ENCODE data around the gene AIFM1.
"Not testable (repeated sequence)": the region's sequence is repeated elsewhere in the genome, so short reads cannot be mapped to it uniquely, and the experiment has no call there.

The AIFM1 gene

GRCh38 chrX:130118441-130119311 is 47.0 kb downstream of the AIFM1 start:
- no peak for DNase-seq

DNA sequence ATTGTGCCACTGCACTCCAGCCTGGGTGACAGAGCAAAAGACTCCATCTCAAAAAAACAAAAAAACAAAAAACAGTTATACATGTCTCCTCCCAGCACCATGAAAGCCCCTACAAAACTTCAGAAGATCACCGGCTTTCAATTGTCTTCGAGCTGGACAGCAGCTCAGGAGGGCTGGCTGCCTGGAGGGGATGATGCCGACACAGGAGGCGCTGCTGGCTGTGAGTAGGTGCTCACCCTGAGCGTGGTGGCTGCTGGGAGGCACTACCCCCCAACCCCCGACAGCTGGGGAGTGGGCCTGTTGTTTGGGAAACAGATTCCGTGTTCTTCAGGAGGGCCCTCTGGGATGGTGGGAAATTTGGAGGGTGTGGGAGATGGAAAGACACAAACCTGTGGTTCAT is 48.5 kb downstream of the AIFM1 start:
- DNase-seq, result no peak

- not testable (repeated sequence) for DNase-seq
Measured at GRCh38 chrX:130115119-130115885, 50.3 kb downstream of the AIFM1 start.

GRCh38 chrX:130114141-130114588 is 51.5 kb downstream of the AIFM1 start:
- no peak for DNase-seq

DNA sequence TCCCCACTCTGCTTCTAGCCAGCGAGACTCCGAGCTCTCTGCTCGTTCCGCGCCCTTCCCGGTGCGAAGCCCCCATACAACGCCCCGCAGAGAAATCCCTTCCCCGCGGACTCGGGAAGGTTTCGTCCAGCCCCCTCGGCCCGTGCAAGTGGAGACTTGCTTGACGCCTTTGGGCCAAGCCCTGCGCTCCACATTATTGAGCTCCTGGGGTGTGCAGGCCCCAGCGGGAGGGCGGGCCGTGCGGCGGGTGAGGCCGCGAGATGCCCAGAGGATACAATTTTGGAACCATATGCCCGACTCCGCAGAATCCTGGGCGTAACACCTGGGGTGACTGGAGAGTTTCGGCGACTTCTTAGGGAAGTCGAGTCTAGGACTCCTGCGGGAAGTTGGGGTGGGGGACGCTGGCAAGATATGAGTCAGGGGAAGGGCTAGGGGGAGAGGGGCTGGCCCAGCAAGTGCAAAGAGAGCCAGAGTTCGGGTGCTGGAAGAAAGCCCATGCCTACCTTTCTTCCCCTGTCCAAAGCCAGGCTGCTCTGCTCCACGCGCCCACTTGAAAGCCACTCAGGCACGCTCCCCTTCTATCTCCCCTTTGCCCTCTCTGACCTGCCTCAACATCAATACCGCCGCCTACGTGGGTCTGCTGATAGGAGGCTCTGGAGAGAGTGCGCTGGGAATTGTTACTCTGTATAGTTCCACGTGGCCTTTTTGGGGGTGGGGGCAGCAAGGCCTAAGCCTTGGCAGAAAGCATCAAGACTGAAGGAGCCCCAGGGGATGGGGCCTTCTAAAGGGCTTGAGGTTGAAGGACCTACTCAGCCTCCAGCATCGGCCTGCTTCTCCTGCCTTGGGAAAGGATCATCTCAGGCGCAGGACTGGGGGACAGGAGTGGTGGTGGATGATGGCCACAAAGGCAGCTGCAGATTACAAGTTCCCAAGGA is 54.2 kb downstream of the AIFM1 start:
- no peak for DNase-seq

GRCh38 chrX:130110379-130111219 is 55.0 kb downstream of the AIFM1 start, which contains the start of gene ELF4:
TSS of gene ELF4 (minus strand) at chrX:130110497. CDS start at chrX:130081330, 29,167 bp downstream.
- peak; percentile 64 for DNase-seq

- DNase-seq, result no peak
Measured at GRCh38 chrX:130109429-130110378, 55.9 kb downstream of the AIFM1 start.

- DNase-seq, result peak; percentile 60
Measured at GRCh38 chrX:130108647-130109428, 56.8 kb downstream of the AIFM1 start.

- DNase-seq, result no peak
Measured at GRCh38 chrX:130106071-130106470, 59.6 kb downstream of the AIFM1 start.

- no peak for DNase-seq
Measured at GRCh38 chrX:130105244-130105643, 60.4 kb downstream of the AIFM1 start.

DNA sequence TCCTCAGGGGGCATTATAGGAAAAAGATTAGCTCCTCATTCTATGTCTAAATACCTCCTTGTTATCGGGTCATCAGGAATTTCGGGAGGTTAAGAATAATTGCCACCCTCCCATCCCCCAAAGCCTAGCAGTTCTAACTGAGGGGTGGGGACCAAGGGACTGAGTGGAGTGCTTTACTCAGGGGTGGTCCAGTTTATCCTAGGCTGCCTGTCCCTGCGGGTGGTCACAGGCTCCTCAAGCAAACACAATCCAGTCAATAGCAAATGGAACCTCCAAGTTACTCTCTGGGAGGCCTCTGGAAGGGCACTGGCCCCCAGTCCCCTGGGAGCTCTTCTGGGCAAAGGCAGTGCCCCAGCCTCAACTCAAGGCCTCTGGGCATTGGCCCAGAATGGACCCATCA is 62.0 kb downstream of the AIFM1 start:
- DNase-seq, result no peak

DNA sequence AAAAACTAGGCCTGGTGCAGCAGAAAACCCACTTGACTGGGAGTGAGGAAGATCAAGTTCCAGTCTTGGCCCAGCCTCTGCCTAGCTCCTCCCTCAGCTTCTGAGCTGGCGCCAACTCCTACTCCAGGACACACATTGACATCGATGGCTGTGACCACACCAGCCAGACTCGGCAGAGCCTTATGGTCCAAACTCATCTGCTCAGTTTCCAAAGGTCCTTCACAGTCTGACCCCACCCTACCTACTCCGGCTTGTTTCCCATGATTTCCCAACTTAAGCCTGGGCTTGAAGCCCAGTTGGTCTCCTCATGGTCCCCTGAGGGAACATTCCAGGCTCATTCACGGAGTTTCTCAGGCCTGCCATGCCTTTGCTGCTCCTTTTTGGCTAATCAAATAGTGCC is 65.5 kb downstream of the AIFM1 start:
- DNase-seq, result no peak

DNA sequence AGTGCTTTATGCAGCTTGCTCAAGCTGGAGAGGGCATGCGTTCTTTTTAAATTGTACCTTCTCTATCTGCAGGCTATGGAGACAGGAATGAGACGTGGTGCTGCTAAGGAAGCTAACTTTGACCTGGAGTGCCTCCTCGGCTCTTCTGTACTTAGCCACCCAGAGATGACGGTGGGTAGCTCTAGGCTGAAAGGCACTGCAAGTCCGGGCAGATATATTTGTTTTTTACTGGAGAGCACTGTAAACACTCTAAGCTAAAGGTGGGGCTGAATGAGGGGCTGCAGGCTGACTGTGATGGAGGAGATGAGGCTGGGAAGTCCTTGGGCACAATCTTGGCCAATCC is 67.5 kb downstream of the AIFM1 start:
- no peak for DNase-seq

- DNase-seq, result peak; percentile 45
Measured at GRCh38 chrX:130097507-130098209, 68.0 kb downstream of the AIFM1 start.

DNA sequence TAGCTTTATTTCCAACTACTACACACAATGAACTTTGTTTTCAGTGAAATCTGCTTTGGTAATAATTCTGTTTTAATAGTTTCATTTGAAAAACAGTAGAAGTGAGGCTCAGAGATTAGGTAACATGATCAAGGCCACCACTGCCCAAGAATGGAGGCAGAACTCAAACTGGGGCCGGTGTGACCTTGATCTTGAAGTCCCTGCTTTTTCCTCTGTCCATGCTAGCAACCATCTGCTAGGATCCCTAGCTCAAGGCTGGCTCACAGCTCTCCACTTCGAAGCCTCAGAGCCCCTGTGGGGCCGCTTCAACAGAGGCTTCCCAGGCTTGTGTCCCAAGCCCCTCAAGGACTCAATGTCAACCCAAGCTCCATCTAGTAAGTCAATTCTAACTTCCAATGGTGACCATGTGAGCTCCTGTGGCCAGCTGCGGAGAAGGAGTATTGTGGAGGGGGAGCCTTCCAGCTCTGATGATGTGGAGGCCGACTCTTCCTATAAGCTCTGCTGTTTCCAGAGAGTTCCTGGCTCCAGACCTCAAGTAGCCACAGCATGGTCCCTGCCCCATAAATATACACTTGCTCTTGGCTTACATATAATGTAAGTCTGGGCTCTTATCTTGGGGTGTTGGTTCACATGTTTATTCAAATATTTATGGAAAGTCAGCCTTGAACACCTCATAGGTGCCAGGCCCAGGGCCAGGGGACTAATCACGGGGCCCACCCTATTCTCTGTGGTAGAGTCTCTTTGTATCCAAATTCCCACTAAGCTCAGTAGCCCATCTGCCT is 70.2 kb downstream of the AIFM1 start:
- DNase-seq, result no peak

- no peak for DNase-seq
Measured at GRCh38 chrX:130094696-130095095, 70.9 kb downstream of the AIFM1 start.

- no peak for DNase-seq
Measured at GRCh38 chrX:130093271-130093670, 72.4 kb downstream of the AIFM1 start.

GRCh38 chrX:130091980-130092522 is 73.6 kb downstream of the AIFM1 start:
- peak; percentile 90 for DNase-seq
